Measurements from ENCODE around the gene PARP1.

PARP1 gene

GRCh38 chr1:226407199-226407496 is 745 bp downstream of the PARP1 start:
- DNase-seq (ENCODE audit: low read depth in 2 of 2): no peak

GRCh38 chr1:226406401-226406881 is 1.5 kb downstream of the PARP1 start:
- no peak for DNase-seq (ENCODE audit: low read depth in 2 of 2)

GRCh38 chr1:226405411-226405988 is 2.4 kb downstream of the PARP1 start:
- DNase-seq (ENCODE audit: low read depth in 2 of 2): no peak

GRCh38 chr1:226404904-226405222 is 3.0 kb downstream of the PARP1 start:
- DNase-seq (ENCODE audit: low read depth in 2 of 2): no peak

- no peak for DNase-seq (ENCODE audit: low read depth in 2 of 2)
These were observed 3.6 kb downstream of the PARP1 start for GRCh38 chr1:226404063-226404903.

- DNase-seq (ENCODE audit: low read depth in 2 of 2): no peak
These were observed 4.5 kb downstream of the PARP1 start for GRCh38 chr1:226403201-226404034.

GRCh38 chr1:226402739-226403165 is 5.1 kb downstream of the PARP1 start:
- no peak for DNase-seq (ENCODE audit: low read depth in 2 of 2)

- no peak for DNase-seq (ENCODE audit: low read depth in 2 of 2)
These were observed 6.3 kb downstream of the PARP1 start for GRCh38 chr1:226401355-226402303.

GRCh38 chr1:226400519-226401354 is 7.2 kb downstream of the PARP1 start:
- no peak for DNase-seq (ENCODE audit: low read depth in 2 of 2)

GRCh38 chr1:226397955-226398636 is 9.8 kb downstream of the PARP1 start:
- no peak for DNase-seq (ENCODE audit: low read depth in 2 of 2)

GRCh38 chr1:226397011-226397926 is 10.6 kb downstream of the PARP1 start:
- no peak for DNase-seq (ENCODE audit: low read depth in 2 of 2)

- DNase-seq (ENCODE audit: low read depth in 2 of 2): no peak
These were observed 12.1 kb downstream of the PARP1 start for GRCh38 chr1:226395753-226396152.

- no peak for DNase-seq (ENCODE audit: low read depth in 2 of 2)
These were observed 13.4 kb downstream of the PARP1 start for GRCh38 chr1:226394462-226394861.

- DNase-seq (ENCODE audit: low read depth in 2 of 2): no peak
These were observed 17.2 kb downstream of the PARP1 start for GRCh38 chr1:226390681-226391080.

GRCh38 chr1:226388131-226388530 is 19.8 kb downstream of the PARP1 start:
- DNase-seq (ENCODE audit: low read depth in 2 of 2): no peak

- DNase-seq (ENCODE audit: low read depth in 2 of 2): no peak
These were observed 23.2 kb downstream of the PARP1 start for GRCh38 chr1:226384717-226385116.

- DNase-seq (ENCODE audit: low read depth in 2 of 2): no peak
These were observed 23.9 kb downstream of the PARP1 start for GRCh38 chr1:226384040-226384439.

- no peak for DNase-seq (ENCODE audit: low read depth in 2 of 2)
These were observed 25.9 kb downstream of the PARP1 start for GRCh38 chr1:226382030-226382429.

Data from stimulated activated CD8-positive, alpha-beta memory T cell treated with anti-CD3 and anti-CD28 coated beads, Interleukin-2, amount 100 ng/mL, for 1 hour (primary cell).